Stimulated activated CD8-positive, alpha-beta memory T cell treated with anti-CD3 and anti-CD28 coated beads, Interleukin-4, amount 100 ng/mL, for 24 hours (primary cell): ENCODE data around the gene PAX5.

Source experiments
- DNase-seq: peaks from one replicate; pipeline ENCODE4 v3.0.0-alpha.2; 2020; ENCODE audit warnings: low read depth

The PAX5 gene

DNA sequence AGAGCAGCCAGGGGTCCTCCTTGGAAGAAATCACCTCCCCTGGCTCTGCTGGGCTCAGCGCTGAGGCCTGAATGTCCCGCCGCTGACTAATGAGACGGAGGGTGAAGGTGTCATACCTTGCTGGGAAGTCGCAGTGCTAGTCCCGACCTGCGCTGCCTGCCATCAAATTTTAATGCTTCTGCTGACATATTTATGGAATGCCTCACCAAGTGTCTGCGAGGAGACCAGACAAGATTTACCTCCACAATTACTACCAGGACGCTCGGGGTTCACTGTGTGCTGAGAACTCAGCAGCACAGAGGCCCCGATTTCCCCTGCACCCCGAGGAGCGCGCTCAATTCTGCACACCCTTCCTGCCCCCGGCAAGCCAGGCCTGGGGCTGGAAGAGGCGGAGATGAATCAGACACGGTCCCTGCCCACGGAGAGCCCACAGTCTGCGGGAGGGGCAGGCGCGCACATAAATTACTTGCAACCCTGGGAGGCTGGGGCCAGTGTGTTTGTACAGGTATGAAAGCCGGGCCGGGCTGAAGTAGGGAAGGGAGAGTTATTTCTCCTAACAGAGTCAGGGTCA lies 175.2 kb downstream of the PAX5 start:
- no peak for DNase-seq

DNA sequence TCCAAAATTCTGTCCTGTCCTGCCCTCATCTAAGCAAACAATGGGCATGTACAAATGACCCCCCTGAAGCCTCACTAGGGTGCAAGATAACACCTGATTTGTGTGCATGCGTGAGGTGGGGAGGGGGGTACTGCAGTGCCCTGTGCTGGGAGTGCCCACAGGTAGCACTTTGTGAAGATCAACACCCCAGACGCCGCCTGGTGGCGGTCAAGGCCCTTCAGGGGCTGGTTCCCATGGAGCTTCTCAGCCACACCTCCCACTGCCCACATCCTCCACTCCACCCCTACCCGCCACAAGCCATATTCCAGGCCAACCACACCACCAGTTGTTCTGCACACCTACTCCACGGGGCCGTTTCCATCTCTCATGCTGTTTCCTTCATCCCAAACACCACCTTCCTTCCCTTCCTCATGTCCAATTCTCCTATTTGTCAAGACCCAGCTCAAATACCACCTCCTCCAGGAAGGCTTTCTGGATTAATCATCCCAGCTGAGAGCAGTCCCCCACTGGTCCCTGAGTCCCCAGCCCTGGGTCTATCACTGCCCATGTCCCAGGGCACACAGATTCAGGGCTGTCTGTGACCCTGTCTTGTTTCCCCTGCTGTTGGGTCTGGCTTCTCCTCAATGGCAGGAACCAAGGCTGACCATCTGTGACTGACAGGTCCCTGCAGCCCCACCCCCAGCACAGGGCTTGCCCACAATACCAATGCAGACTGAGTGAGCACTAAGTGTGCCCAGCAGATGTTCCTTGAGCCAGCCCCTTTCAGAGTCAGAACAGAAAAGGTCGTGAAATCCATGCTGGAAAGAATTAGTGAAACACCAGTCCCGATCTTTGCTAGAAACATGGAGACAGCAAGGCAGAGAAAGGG lies 178.4 kb downstream of the PAX5 start:
- DNase-seq, result peak; percentile 34

DNA sequence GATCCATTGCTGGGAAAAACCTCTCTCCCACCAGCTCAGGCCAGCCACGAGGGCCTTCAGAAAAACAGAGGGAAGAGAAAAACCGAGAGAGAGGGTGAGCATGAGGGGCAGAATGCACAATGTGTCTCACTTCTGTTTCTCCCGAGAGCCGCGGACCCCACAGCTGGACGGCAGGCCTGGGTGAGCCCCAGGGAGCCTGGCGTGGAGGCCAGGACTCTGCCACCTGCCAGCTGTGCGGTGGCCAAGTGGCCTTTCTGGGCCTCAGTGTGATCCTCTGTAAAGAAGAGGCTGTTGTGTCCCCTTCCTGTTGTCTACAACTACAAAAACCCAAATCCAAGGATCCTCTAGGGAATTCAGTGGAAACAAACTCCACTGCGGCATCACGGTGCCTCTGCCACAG lies 179.3 kb downstream of the PAX5 start:
- DNase-seq, result no peak

DNA sequence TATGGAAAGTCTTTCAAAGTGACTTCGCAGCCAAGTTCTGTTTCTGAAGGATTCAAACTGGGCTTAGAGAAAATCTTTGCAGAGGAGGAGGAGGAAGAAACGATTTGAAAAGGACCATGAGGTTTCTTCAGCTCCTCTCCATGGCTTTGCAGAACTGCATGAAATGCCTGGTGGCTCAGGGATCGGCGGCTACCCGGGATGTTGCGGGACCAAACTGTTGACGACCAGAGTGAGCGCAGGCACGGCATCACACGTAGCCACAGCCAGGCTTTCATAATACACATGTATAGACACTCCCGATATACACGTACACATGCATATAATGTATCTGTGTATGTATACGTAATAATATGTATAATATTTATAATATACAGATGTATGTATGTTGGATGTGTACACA lies 180.0 kb downstream of the PAX5 start:
- DNase-seq, result no peak

DNA sequence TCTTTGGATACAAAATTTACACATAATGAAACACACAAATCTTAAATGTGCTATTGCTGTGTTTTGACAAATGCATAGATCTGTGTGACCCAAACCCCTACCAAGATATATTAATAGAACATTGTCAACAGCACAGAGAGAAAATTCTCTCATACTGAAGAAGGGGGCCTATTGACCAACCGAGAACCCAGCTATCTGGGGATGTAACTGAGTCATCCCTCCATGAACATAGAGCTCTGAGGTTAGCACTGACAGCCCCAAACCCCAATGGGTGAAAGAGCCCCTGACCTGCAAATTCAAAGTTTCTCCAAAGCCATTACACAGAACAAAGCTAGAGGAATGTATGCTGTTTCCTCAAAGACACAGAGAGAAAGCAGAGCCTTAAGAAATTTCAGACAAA lies 180.8 kb downstream of the PAX5 start:
- DNase-seq, result no peak

DNA sequence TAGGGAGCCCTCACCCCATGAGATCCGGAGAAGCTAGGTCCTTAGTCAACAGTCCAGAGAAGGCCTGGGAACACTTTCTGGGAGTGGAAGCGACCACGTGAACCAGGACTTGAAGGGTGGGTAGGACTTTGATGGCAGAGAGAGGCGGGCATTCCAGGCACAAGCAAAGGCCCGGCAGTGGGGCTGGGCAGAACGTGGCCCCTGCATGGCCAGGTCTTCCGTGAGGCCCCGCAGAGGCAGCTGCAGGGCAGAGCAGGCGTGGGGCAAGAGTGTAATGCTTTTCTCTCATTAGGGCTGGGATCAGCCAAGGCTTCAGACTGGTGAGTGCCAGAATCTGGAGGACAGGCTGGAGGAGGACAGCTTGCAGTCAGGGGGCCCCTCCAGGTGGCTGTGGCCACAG lies 184.1 kb downstream of the PAX5 start:
- DNase-seq, result no peak

DNA sequence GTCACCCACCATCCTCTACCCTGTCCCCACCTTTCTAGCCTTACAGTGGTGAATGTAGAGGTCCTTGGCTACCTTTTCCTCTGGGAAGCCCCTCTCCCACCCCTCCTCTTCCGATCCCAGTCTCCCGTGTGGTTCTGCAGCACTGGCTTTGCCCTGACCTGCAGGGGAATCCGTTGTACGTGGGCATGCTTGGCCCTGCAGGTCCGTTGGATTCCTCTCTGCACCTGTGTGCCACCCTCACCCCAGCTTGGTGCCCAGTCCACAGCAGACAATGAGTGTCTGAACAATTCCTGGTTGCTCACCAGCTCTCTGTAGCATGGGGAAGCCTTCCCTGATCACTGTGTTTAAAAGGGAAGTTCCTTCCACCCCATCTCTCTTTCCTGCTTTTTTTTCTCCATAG lies 185.1 kb downstream of the PAX5 start:
- no peak for DNase-seq

DNA sequence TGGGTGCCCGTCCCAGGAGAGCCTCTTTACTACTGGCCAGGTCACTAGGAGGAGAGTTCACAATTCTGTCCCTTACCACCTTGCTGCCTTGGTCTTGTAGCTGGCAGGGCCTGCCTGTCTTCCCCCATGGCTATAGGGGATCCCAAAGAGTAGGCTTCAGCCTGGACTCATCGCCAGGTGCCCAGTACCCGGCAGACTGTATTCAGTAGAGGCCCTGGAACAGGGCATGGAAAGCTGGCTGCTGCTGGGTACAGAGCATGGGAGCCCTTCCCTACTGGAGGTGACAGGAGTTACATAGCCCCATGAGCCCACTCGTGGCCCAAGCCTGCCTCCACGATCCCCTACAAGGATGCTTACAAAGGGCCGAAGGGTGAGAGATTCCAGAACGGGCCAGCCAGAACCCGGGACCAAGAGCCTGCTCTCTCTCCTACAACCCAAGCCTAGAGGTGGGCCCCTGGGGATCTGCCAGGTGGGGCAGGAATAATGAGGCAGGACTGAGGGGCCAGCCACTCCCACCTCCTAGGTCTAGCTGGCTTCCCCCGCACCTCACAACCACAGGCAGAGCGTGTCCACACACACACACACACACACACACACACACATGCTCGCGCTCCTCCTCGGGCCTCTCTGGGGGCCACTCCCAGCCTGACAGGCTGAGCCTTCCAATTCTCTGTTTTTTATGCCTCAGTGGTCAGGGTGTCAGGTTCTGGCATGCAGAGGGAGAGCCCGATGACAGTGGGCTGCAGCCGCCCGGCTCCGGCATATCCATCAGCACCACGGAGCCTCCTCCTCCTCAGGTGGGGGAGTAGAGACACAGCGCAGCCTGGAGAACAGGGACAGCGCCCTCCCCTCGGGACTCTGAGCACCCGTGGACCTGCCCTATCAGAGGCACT lies 186.0 kb downstream of the PAX5 start:
- no peak for DNase-seq

DNA sequence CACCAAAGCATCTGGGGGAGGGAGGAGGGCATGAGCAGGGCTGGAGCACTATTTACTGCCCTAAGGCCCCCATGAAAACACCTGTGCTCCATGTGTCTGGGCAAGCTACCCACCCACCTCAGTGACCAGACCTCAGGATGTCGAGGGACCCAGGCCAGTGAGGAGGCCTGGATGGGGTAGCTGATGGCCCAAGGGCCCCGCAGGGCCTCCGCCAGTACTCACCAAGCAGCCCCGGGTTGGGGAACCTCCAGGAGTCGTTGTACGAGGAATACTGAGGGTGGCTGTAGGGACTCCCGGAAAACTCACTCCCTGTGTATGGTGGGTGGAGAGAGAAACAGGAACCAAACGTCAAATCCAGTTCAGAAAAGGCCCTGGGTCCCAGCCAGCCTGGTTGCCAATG lies 187.4 kb downstream of the PAX5 start:
- DNase-seq, result no peak

DNA sequence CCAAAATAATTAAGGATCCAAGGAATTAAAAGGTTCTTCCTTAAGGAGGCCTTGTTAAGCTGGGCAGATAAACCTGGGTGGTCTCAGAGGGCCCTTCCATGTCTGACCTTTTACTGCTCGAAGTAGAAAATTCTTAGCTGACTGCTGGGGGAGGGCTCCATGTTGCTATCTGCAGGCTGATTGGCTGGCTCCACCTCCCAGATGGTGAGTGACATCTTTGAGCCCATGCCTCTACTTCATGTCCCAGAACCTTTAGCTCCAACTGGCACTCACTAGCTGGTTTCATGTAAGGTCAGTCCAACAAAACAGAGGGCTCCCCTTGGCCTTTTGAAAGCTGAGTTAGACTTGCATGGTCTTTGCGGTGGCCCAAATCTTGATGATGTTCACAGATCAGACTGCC lies 188.2 kb downstream of the PAX5 start:
- DNase-seq, result no peak

DNA sequence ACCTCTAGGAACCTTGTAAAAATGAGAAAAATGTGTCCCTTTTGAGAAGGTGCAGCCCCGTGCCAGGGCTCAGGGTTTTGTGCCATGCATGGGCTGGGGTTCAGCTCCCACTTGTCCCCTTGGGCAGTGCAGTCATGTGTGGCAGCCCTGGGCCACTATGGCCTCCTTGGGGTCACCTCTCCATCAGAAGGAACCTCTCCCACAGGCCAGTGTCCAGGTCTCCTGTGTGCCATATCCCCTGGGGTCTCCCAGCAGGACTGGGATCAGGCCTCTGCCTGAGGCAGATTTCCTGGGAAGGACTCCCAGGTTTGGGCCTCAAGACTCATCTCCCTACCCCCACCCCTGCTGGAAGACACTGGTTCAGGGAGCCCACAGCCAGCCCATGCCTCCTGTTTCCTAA lies 189.1 kb downstream of the PAX5 start:
- DNase-seq, result no peak

DNA sequence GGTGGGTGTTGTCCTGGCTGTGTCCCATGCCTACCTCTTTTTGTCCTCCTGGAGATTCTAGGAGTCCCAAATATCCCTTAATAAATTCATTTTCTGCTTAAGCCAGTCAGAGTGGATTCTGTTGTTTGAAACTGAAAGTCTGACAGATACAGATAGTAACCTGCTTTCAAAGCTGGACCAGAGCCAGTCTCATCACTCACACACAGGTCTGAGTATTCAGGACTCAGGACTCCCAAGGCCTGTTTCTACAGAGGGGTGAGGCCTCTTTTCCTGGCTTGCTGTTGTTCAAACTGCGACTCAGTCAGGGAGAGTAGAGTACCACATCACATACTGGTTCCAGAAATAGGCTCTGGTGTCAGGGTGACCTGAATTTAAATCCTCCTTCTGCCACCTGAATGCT lies 190.1 kb downstream of the PAX5 start:
- no peak for DNase-seq

DNA sequence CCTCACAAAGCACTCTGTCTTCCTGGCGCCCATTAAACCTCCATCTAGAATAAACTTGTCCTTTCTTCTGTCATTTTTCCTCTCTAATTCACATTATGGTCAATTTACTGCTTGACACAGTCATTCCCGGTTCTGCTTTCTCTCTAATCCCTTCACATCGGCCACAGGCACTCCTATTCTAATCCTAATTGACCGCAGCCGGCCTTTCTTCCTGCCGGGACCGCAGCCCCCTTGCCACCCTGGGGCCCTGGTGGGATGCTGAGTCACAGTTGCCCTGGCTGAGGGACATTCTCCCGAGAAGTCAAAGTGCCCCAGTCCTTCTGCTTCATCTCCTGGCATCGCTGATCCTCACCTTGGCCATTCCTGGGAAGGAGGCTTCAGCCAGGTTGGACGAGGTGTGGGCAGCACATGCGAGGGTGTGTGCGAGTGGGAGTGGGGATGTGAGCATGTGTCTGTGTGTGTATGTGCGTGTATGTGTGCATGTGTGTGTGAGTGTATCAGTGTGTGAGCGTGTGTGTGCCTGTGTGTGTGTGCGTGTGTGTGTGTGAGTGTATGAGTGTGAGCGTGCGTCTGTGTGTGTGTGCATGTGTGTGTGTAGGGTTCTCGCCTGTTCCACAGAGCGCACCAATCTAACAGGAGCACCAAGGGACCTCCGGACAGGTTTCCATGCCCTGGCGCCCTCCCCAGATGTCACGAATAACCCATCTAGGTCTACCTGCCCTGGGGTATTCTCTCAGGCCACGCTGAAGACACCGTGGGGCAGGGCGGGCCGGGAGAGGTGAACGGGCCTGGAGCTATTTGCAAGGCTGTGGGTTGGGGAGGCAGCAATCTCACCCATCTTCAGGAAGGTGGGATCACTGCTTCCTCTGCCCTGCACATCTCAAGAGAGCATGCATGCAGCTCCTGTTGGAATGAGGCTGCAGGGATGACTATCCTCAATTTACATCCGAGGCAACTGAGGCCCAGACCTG lies 191.2 kb downstream of the PAX5 start:
- DNase-seq, result no peak

DNA sequence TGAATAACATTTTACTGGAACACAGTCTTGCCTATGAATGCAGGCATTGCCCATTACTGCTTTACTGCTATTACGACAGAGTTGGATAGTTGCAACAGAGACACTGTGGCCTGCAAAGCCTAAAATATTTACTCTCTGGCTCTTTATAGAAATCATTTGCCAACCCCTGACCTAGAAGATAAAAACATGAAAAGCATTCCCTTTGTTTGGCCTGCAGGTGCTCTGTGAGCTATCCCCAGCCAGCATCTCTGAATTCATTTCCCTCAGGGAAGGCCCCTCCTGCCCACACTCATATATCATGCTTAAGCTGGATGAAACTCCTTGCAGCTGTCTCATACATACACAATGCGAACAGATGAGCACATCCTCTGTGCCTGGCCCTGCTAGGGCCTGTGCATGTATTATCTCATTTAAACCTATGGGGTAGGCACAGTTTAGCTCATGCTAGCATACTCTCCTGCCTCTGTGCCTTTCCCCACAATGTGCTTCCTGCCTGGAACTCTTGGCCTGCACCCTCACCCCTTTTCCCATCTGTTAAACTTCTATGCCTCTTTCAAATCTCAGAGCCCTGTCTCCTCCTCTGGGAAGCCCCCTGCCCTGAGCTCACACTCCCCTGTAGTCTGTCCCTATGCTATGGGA lies 193.1 kb downstream of the PAX5 start:
- no peak for DNase-seq

DNA sequence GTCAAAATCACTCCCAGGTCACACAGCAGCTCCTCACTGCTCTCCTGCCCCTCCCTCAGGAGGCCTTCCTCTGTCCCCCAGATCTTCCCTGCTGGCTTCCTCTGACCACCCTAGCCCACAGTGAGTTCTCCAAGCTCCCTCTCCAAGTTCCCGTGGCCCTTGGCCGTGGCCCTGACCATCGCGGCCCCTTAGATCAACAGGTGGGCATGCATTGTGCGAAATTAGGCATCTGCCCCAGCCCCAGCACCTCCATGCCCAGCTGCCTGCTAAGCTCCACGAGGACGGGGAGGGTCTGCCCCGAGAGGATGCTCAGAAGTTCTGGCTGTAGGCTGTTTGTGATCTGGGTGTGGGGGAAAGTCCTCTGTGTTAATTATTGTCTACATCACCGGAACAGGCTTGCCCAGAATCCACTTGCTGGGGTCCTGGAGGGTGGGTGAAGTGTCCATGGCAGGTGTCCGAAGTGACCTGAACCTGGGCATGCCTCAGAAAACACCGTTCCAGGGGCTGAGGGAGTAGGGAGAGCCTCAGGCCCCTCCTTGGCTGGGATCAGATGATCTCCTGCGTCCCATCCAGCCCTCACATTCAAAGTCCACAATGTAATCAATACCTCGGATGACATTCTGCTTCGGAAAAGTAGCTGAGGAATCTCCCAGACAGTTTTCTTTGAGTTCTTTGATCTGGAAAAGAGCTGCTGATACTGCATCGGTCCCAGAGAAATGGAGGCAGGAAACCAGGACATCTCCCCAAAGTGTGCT lies 194.8 kb downstream of the PAX5 start:
- no peak for DNase-seq

DNA sequence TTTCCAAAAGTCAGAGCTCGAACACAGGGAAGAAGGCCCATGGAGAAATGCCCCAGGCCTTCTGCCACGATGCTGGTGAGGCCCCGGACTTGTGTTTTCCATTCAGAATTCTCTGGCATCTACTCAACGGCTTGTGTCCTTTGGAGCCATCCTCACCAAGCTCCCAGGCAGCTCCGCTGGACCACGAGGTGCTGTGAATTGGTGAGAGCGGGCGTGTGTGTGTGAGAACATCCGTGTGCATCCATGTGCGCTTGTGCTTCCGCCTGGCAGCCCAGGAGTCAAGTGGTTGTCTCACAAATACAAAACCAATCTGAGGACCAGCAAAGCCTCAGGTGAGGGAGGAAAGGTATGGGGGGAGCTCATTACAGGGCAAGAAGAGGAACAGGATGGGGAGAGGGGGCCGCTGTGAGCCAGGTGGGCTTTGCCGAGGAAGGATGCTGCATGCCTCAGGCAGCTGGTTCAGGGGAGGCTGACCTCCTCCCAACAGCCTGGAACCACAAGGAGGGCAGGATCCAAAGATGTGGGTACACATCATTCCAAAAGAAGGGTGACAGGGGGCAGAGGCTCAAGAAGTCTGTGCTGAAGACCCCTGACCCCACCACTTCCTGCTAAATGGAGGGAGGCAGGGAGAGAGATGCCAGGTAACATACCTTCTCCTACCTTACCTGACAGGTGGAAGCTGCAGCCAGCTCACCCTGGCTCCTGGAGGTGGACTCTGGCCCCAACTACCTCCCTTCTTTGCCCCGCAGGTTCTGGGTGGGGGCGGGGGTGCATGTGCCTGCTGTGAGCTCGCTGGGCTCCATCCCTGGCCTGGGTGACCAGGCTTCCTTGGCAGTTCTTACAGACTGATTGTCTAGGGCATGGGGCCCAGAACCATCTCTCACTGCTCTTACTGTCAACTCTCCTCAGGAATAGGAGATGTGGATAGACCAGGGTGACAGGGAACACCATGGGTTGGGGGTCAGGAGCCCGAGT lies 196.3 kb downstream of the PAX5 start:
- DNase-seq, result no peak

DNA sequence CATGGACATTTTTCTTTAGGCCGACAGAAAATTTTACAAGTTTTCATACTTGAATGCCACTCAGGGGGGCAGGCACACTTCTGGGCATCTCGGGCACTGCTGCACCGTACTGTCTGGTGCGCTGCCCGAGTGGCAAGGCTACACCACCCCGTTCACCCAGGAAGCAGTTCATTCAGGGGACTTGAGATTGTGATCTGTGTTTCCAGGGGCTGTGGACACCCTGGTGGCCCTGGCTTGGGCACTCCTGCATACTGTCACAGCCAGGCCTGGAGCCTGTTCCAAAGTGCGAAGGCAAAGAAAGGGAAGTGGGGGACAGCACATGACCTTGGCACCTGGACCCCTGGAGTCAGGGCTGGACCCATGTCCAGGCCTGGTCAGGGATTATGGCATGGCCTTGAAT lies 197.6 kb downstream of the PAX5 start:
- no peak for DNase-seq

DNA sequence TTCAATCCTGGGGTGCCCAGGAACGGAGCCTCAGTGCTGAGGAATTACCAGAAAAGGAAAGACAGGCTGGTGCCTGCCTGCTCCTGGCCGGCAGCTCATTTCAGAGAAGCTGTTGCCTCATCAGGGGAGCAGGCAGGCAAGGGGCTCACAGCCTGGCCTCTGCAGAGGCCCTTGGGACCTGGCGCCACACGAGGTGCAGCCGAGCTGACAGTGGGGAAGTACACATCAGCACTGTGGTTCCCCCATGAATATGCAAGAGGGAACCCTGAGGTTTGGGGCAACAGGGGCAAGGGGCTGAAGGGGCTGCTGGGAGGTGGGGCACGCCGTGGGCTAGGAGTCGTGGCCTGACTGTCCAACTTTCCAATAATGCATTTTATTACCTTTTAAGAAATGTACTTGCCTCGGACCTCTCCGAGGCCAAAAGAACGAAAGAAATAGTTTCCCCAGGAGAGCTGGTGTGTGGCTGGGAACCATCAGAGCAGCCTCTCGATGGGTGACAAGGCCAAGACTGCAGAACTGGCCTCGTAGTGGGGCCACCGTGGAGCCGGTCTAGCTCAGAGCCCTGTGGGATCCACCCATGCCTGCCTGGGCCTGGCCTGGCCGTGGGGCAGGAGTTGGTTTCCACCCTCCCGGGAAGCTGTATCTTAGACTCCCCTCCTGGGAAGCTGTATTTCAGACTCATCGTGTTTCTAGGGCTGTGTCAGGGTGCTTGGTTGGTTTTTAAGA lies 198.6 kb downstream of the PAX5 start:
- DNase-seq, result no peak

DNA sequence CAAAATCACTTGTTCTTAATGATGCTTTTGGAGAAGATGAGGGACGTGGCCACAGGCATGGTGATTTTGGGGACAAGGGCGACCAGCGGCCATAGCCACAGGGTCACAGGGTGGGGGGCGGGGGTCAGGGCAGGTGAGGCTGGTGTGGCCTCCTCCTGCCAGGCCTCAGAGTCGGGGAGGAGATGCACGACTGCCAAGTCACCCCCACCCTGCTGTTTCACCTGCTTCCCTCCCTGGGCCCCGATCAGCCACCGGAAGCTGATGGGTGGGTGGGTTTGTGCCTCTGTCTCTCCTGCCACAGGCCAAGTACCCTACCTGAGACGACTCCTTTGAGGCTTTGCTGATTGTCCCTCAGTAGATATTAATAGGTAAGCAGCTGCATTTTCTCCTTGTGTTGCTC lies 199.3 kb downstream of the PAX5 start:
- no peak for DNase-seq
